HCT116 (cell line): ENCODE data around the gene KCNC1. TPM values are rescaled to one million over a fixed set of nuclear protein-coding genes. Genes with fewer than 3 reads are reported as not detected.

Source experiments
- ATAC-seq: fragments of 200-7000 bp; cut with Tn5 transposase; 2 replicates; pipeline ENCODE4 v1.9.1; 2020; ENCODE audit warnings: mild to moderate bottlenecking, moderate library complexity
- BruUV-seq: library from RNA; stranded (reverse); fragments of 400-500 nt; replicated peaks from 2 replicates; lab custom pipeline; 2021; lab: Mats Ljungman, UMichigan
- CTCF ChIA-PET: fragments of 300-600 bp; sonication (Branson Sonifier 250); formaldehyde crosslinking; loops from one replicate; lab custom pipeline; 2021; ENCODE audit warnings: antibody characterized with exemption; lab: Charles Lee
- POLR2A ChIA-PET: fragments of 300-600, 350-600 bp; sonication (Branson Sonifier 250); formaldehyde crosslinking; loops from one replicate; lab custom pipeline; 2021; ENCODE audit warnings: antibody characterized with exemption; lab: Charles Lee
- RAD21 ChIA-PET, 2 experiments: fragments of 300-600 bp; sonication (Branson Sonifier 250); formaldehyde crosslinking; loops; one replicate each; lab custom pipeline; 2023; ENCODE audit warnings: low total read pairs in 2 of 2; ENCODE audit not compliant: uncharacterized antibody in 2 of 2, unreplicated experiment in 2 of 2, low non-redundant PET in 1 of 2; lab: Charles Lee
- DNase-seq: peaks from one replicate; pipeline ENCODE4 v3.0.0-alpha.2; 2010; ENCODE audit warnings: low read depth, low spot score
- H2AFZ ChIP-seq: fragments of 200-600 bp; shearing (Covaris generic), sonication (generic); 2 replicates; pipeline ENCODE4 v1.6.1; 2017; ENCODE audit warnings: low read depth, mixed run types, mixed read lengths, antibody characterized with exemption, low read length; ENCODE audit not compliant: poor library complexity, severe bottlenecking
- H3K27ac ChIP-seq: 2 replicates; pipeline ENCODE4 v1.5.1; 2012; ENCODE audit warnings: low read depth, low read length
- H3K27me3 ChIP-seq: fragments of 200-600 bp; sonication (generic); 2 replicates; pipeline ENCODE4 v1.6.1; 2016; ENCODE audit warnings: mixed run types, low read length, mixed read lengths; ENCODE audit not compliant: insufficient read depth
- H3K36me3 ChIP-seq, 2 experiments: fragments of 200-500 bp in 1 of 2; fragments of 200-600 bp in 1 of 2; sonication (Bioruptor generic) in 1 of 2; sonication (generic) in 1 of 2; 2 replicates each; pipeline versions ENCODE4 v1.5.1 to v1.6.1; 2014 to 2016; ENCODE audit warnings: low read length in 2 of 2, inconsistent platforms in 1 of 2, mixed read lengths in 1 of 2, mixed run types in 1 of 2; ENCODE audit not compliant: insufficient read depth in 2 of 2, control insufficient read depth in 1 of 2
- H3K4me1 ChIP-seq, 2 experiments: fragments of 200-600 bp in 1 of 2; sonication (generic) in 1 of 2; 2 replicates each; pipeline versions ENCODE4 v1.5.1 to v1.6.1; 2012 to 2017; ENCODE audit warnings: low read length in 2 of 2, inconsistent platforms in 1 of 2, mild to moderate bottlenecking in 1 of 2, mixed read lengths in 1 of 2, mixed run types in 1 of 2, moderate library complexity in 1 of 2; ENCODE audit not compliant: insufficient read depth in 2 of 2, control insufficient read depth in 1 of 2
- H3K4me2 ChIP-seq: fragments of 200-600 bp; sonication (generic); 2 replicates; pipeline ENCODE4 v1.6.1; 2017; ENCODE audit warnings: mixed run types, low read length, mixed read lengths
- H3K4me3 ChIP-seq, 2 experiments: fragments of 200-600 bp in 1 of 2; sonication (generic) in 1 of 2; replicated peaks in 1 of 2; 2 replicates each; pipeline ENCODE4 v1.5.1; 2011 to 2016; ENCODE audit warnings: low read length in 2 of 2, control low read depth in 1 of 2, low read depth in 1 of 2, mild to moderate bottlenecking in 1 of 2, mixed read lengths in 1 of 2, mixed run types in 1 of 2
- H3K79me2 ChIP-seq: fragments of 200-600 bp; sonication (generic); 2 replicates; pipeline ENCODE4 v1.6.1; 2017; ENCODE audit warnings: mild to moderate bottlenecking, mixed run types, low read length, moderate library complexity, mixed read lengths; ENCODE audit not compliant: insufficient read depth
- H3K9ac ChIP-seq: fragments of 200-600 bp; sonication (generic); 2 replicates; pipeline ENCODE4 v1.6.1; 2016; ENCODE audit warnings: low read length, mixed read lengths
- H3K9me2 ChIP-seq: fragments of 200-600 bp; sonication (generic), shearing (Covaris generic); 2 replicates; pipeline ENCODE4 v1.6.1; 2017; ENCODE audit warnings: mixed run types, mild to moderate bottlenecking, moderate library complexity; ENCODE audit not compliant: insufficient read depth
- H3K9me3 ChIP-seq, 2 experiments: fragments of 200-500 bp in 1 of 2; fragments of 200-600 bp in 1 of 2; sonication (Bioruptor generic) in 1 of 2; sonication (generic) in 1 of 2; 2 replicates each; pipeline ENCODE4 v1.6.1; 2014 to 2017; ENCODE audit warnings: low read length in 2 of 2, mixed read lengths in 2 of 2, inconsistent platforms in 1 of 2, low read depth in 1 of 2, mild to moderate bottlenecking in 1 of 2, mixed run types in 1 of 2, moderate library complexity in 1 of 2; ENCODE audit not compliant: control insufficient read depth in 1 of 2, insufficient read depth in 1 of 2
- H4K20me1 ChIP-seq: fragments of 200-600 bp; sonication (generic), shearing (Covaris generic); 2 replicates; pipeline ENCODE4 v1.6.1; 2017; ENCODE audit warnings: mixed run types, mild to moderate bottlenecking, moderate library complexity; ENCODE audit not compliant: insufficient read depth
- ATF3 ChIP-seq: IDR thresholded peaks from 2 replicates; pipeline ENCODE4 v1.6.1; 2012
- CBX3 ChIP-seq: IDR thresholded peaks from 2 replicates; pipeline ENCODE4 v1.6.1; 2012; ENCODE audit warnings: low read depth
- CEBPB ChIP-seq: IDR thresholded peaks from 2 replicates; pipeline ENCODE4 v1.6.1; 2012; ENCODE audit warnings: low read depth
- EGR1 ChIP-seq: IDR thresholded peaks from 2 replicates; pipeline ENCODE4 v1.6.1; 2012; ENCODE audit warnings: low read depth
- ELF1 ChIP-seq: IDR thresholded peaks from 2 replicates; pipeline ENCODE4 v1.6.1; 2012; ENCODE audit warnings: low read depth, borderline replicate concordance
- EZH2 ChIP-seq: fragments of 200-600 bp; sonication (generic); IDR thresholded peaks from 2 replicates; pipeline ENCODE4 v1.6.1; 2017; ENCODE audit warnings: antibody characterized with exemption, mixed run types
- FOSL1 ChIP-seq: IDR thresholded peaks from 2 replicates; pipeline ENCODE4 v1.6.1; 2012; ENCODE audit warnings: low read depth
- JUND ChIP-seq: IDR thresholded peaks from 2 replicates; pipeline ENCODE4 v1.6.1; 2012
- MAX ChIP-seq: IDR thresholded peaks from 2 replicates; pipeline ENCODE4 v1.6.1; 2012
- RAD21 ChIP-seq: IDR thresholded peaks from 2 replicates; pipeline ENCODE4 v1.6.1; 2012; ENCODE audit warnings: low read depth, mild to moderate bottlenecking
- REST ChIP-seq: IDR thresholded peaks from 2 replicates; pipeline ENCODE4 v1.6.1; 2012; ENCODE audit warnings: low read depth
- SIN3A ChIP-seq: IDR thresholded peaks from 2 replicates; pipeline ENCODE4 v1.6.1; 2012; ENCODE audit warnings: low read depth
- ZBTB33 ChIP-seq: IDR thresholded peaks from 2 replicates; pipeline ENCODE4 v1.6.1; 2011; ENCODE audit warnings: mild to moderate bottlenecking, low read length, moderate library complexity; ENCODE audit not compliant: insufficient replicate concordance; ENCODE audit errors: extremely low read depth
- ZFX ChIP-seq: fragments of 450-650 bp; IDR thresholded peaks from 2 replicates; pipeline ENCODE4 v1.6.1; 2017
- ZNF274 ChIP-seq: fragments of 200-500 bp; sonication (Bioruptor generic); IDR thresholded peaks from 2 replicates; pipeline ENCODE4 v1.6.1; 2014; ENCODE audit warnings: mild to moderate bottlenecking, low read depth, low read length, inconsistent platforms
- intact Hi-C: fragments of 100-400 bp; cut with micrococcal nuclease; formaldehyde crosslinking; loops from 2 replicates; pipeline ENCODE4 v1.10.0; 2022
- total RNA-seq: library from RNA; stranded (reverse); gene quantifications from one replicate; pipeline ENCODE4 v1.2.1, GENCODE V29; 2021; ENCODE audit not compliant: unreplicated experiment
- TF ChIP-seq, protein P1 (sequence below), 3 experiments: fragments of 200-600 bp in 1 of 3; sonication (generic) in 1 of 3; IDR thresholded peaks in 2 of 3; conservative IDR thresholded peaks in 1 of 3; 2 replicates each; pipeline ENCODE4 v1.5.1; 2012 to 2017; ENCODE audit warnings: low read depth in 2 of 3, low read length in 2 of 3, antibody characterized with exemption in 1 of 3, borderline replicate concordance in 1 of 3, control low read depth in 1 of 3, mild to moderate bottlenecking in 1 of 3, mixed read lengths in 1 of 3, mixed run types in 1 of 3, moderate library complexity in 1 of 3; ENCODE audit not compliant: insufficient read depth in 1 of 3

Gene KCNC1
- total RNA-seq, 1 experiment from 2014 or later: 0.12 TPM

DNA sequence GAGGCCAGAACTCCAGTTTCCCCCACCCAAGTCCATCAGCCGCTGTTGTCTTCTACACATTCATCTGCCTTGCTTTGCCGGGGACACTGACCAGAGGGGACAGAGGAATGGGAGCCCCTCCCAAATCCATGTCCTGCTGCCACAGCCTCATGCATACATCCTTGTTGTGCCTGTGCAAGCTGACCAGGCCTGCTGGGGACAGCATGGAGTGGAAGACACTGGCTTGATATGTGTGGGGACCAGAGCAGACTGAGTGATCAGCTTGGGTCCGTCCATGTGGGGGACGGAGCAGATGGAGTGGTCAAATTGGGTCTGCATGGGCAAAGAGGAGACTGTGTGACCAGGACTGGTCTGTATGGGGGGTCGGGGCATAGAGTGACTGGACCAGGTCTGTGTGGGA lies 43.8 kb downstream of the KCNC1 start:
- Histone ChIP-seq H3K9ac (no peak overlapping the region), H2AFZ (no peak overlapping the region), H3K4me1 (no peaks in the 10 kb centered on the region), H4K20me1 (no peaks in the 10 kb centered on the region), H3K9me3 (no peaks in the 10 kb centered on the region), H3K27ac (no peak overlapping the region), H3K9me2 (no peaks in the 10 kb centered on the region), H3K36me3 (no peaks in the 10 kb centered on the region), H3K27me3 (no peaks in the 10 kb centered on the region), H3K4me2 (no peak overlapping the region), H3K79me2 (no peaks in the 10 kb centered on the region), H3K4me3 (no peak overlapping the region)
- TF ChIP-seq ELF1: no peak
- no peak for TF ChIP-seq CBX3
- TF ChIP-seq, protein P1, sequence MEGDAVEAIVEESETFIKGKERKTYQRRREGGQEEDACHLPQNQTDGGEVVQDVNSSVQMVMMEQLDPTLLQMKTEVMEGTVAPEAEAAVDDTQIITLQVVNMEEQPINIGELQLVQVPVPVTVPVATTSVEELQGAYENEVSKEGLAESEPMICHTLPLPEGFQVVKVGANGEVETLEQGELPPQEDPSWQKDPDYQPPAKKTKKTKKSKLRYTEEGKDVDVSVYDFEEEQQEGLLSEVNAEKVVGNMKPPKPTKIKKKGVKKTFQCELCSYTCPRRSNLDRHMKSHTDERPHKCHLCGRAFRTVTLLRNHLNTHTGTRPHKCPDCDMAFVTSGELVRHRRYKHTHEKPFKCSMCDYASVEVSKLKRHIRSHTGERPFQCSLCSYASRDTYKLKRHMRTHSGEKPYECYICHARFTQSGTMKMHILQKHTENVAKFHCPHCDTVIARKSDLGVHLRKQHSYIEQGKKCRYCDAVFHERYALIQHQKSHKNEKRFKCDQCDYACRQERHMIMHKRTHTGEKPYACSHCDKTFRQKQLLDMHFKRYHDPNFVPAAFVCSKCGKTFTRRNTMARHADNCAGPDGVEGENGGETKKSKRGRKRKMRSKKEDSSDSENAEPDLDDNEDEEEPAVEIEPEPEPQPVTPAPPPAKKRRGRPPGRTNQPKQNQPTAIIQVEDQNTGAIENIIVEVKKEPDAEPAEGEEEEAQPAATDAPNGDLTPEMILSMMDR (IDR thresholded peaks at IDR 0.05 in 2 of 3, conservative IDR thresholded peaks at IDR 0.05 in 1 of 3; ENCODE audit: borderline replicate concordance in 1 of 3, insufficient read depth in 1 of 3, low read depth in 2 of 3, low read length in 2 of 3): no peak
- no peak for TF ChIP-seq MAX
- TF ChIP-seq ZFX: no peak
- no peak for TF ChIP-seq EZH2
- no peak for TF ChIP-seq ZNF274
- TF ChIP-seq SIN3A: no peak
- TF ChIP-seq CEBPB: no peak
- TF ChIP-seq EGR1: no peak
- no peak for TF ChIP-seq JUND
- TF ChIP-seq RAD21: no peak
- no peak for TF ChIP-seq REST
- no peak for TF ChIP-seq ZBTB33
- no peak for TF ChIP-seq FOSL1
- no peak for TF ChIP-seq ATF3
- intact Hi-C loops: no loop called here
- no TSS peak for BruUV-seq
- ChIA-PET POLR2A (no interaction called here), CTCF (no interaction called here), RAD21 (no interaction called here)
- no peak for ATAC-seq
- DNase-seq: no peak
